ENCODE data around the gene C1QL2. TPM values are rescaled to one million over a fixed set of nuclear protein-coding genes. Genes with fewer than 3 reads are reported as not detected.

Gene C1QL2
- total and polyA plus RNA-seq, 2 experiments from 2014 or later, result 4.9 to 12.9 TPM

DNA sequence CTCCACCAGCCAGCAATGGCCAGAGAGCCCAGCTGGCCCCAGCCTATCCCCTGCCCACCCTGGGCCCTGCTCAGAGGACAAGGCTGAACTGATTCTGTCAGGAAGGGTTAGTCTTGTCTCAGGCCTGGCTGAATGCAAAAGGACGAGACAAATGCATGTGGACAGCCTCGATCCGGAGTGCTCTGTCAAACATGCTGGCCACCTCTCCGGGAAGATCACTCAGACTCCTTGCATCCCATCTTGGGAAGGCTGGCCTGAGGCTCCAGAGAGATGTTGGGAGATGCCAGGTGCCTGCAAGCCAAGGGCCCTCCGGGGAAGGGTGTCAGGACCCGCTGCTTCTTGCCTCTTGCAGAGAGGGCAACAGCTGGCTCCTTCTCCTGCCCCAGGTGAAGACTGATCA, 20.2 kb upstream of the C1QL2 start:
- H2AFZ ChIP-seq, result no peak overlapping the region
- TF ChIP-seq EZH2 (IDR thresholded peaks at IDR 0.05; ENCODE audit: borderline replicate concordance) (no peak), EZH2phosphoT487 (IDR thresholded peaks at IDR 0.05; ENCODE audit: low read depth, severe bottlenecking, unreplicated experiment) (no peak)
- TF ChIP-seq, protein P1, sequence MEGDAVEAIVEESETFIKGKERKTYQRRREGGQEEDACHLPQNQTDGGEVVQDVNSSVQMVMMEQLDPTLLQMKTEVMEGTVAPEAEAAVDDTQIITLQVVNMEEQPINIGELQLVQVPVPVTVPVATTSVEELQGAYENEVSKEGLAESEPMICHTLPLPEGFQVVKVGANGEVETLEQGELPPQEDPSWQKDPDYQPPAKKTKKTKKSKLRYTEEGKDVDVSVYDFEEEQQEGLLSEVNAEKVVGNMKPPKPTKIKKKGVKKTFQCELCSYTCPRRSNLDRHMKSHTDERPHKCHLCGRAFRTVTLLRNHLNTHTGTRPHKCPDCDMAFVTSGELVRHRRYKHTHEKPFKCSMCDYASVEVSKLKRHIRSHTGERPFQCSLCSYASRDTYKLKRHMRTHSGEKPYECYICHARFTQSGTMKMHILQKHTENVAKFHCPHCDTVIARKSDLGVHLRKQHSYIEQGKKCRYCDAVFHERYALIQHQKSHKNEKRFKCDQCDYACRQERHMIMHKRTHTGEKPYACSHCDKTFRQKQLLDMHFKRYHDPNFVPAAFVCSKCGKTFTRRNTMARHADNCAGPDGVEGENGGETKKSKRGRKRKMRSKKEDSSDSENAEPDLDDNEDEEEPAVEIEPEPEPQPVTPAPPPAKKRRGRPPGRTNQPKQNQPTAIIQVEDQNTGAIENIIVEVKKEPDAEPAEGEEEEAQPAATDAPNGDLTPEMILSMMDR (IDR thresholded peaks at IDR 0.05; ENCODE audit: poor library complexity), result no peak
- WGBS (ENCODE audit: low lambda C conversion rate, missing lambda C conversion rate), result 89% methylated on average over 6 of the region's 6 CpGs
- H3K4me1 ChIP-seq (ENCODE audit: insufficient read depth), result no peaks in the 10 kb centered on the region
- H3K9me2 ChIP-seq (replicated peaks; ENCODE audit: insufficient read depth), result no peaks in the 10 kb centered on the region
- H3K4me2 ChIP-seq, result no peak overlapping the region
- no peaks in the 10 kb centered on the region for H3K9me3 ChIP-seq (ENCODE audit: low read depth)
- H3K27ac ChIP-seq, result no peak overlapping the region
- H4K20me1 ChIP-seq (ENCODE audit: insufficient read depth, poor library complexity, severe bottlenecking), result no peaks in the 10 kb centered on the region
- no peaks in the 10 kb centered on the region for H3K27me3 ChIP-seq
- H3K79me2 ChIP-seq, result no peaks in the 10 kb centered on the region
- no peaks in the 10 kb centered on the region for H3K36me3 ChIP-seq (replicated peaks; ENCODE audit: insufficient read depth, low read depth)
- no peak for DNase-seq (ENCODE audit: low spot score)
- H3K4me3 ChIP-seq, result no peak overlapping the region

DNA sequence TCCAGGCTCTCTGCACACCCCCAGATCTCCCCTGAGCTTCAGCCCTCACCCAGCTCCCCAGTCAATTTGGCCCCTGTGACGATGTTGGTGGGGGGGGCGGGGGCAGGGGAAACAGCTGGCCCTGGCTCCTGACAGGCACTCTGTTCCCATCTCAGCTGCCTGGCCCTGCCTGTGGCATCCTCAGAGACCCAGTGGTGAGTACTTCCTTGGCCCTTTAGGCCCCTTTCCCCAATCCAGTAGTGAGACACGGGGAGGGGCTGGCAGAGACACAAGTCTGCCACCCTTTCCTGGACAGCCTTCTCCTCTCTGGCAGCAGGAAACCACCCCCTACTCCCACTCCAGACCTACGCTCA, 19.3 kb upstream of the C1QL2 start:
- TF ChIP-seq EZH2phosphoT487 (IDR thresholded peaks at IDR 0.05; ENCODE audit: low read depth, severe bottlenecking, unreplicated experiment), result no peak
- TF ChIP-seq, protein P1 (IDR thresholded peaks at IDR 0.05; ENCODE audit: poor library complexity), result no peak
- TF ChIP-seq EZH2 (IDR thresholded peaks at IDR 0.05; ENCODE audit: borderline replicate concordance), result no peak
- no peak for DNase-seq (ENCODE audit: low spot score)
- Histone ChIP-seq H3K4me1 (ENCODE audit: insufficient read depth) (no peaks in the 10 kb centered on the region), H3K79me2 (no peaks in the 10 kb centered on the region), H3K27me3 (no peaks in the 10 kb centered on the region), H3K4me2 (no peak overlapping the region), H4K20me1 (ENCODE audit: insufficient read depth, poor library complexity, severe bottlenecking) (no peaks in the 10 kb centered on the region), H3K36me3 (replicated peaks; ENCODE audit: insufficient read depth, low read depth) (no peaks in the 10 kb centered on the region), H2AFZ (no peak overlapping the region), H3K9me2 (replicated peaks; ENCODE audit: insufficient read depth) (no peaks in the 10 kb centered on the region), H3K4me3 (no peak overlapping the region), H3K27ac (no peak overlapping the region), H3K9me3 (ENCODE audit: low read depth) (no peaks in the 10 kb centered on the region)
- WGBS (ENCODE audit: low lambda C conversion rate, missing lambda C conversion rate), result 78% methylated on average over 4 of the region's 4 CpGs

DNA sequence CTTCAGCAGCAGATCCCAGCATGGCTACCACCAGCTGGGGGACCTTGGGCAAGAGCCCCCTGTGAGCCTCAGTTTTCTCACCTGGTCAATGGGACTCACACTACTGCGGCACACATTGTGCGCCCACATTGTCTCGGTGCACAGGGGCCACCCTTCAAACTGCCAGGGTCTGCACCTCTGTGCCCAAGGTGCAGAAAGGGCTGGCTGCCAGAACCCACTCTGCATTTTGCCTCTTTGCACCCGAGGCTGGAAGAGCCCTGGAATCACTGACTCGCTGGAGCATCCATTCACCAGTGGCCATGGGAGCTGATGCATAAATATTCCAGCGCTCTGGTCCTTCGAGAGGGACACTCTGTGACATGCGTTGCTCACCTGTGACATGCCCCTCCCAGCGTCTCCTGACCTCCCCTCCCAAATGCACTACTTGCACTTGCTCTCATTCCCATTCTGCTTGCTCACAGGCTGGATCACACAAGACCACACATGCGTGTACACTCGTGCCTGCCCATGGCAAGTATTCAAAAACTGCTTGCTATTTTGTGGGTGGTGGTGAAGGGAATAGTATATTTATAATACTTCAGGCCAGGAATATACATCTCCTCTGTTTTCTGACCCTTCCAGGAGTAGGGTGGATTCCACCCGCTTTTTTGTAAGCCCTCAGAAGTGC, 18.8 kb upstream of the C1QL2 start:
- no peaks in the 10 kb centered on the region for H3K9me3 ChIP-seq (ENCODE audit: low read depth)
- H3K4me3 ChIP-seq, result no peak overlapping the region
- no peak overlapping the region for H3K27ac ChIP-seq
- no peaks in the 10 kb centered on the region for H3K36me3 ChIP-seq (replicated peaks; ENCODE audit: insufficient read depth, low read depth)
- H3K79me2 ChIP-seq, result no peaks in the 10 kb centered on the region
- H3K4me2 ChIP-seq, result no peak overlapping the region
- H2AFZ ChIP-seq, result no peak overlapping the region
- no peaks in the 10 kb centered on the region for H3K9me2 ChIP-seq (replicated peaks; ENCODE audit: insufficient read depth)
- WGBS (ENCODE audit: low lambda C conversion rate, missing lambda C conversion rate), result 85% methylated on average over 12 of the region's 12 CpGs
- TF ChIP-seq, protein P1 (IDR thresholded peaks at IDR 0.05; ENCODE audit: poor library complexity), result no peak
- TF ChIP-seq EZH2 (IDR thresholded peaks at IDR 0.05; ENCODE audit: borderline replicate concordance) (no peak), EZH2phosphoT487 (IDR thresholded peaks at IDR 0.05; ENCODE audit: low read depth, severe bottlenecking, unreplicated experiment) (no peak)
- DNase-seq (ENCODE audit: low spot score), result no peak
- H4K20me1 ChIP-seq (ENCODE audit: insufficient read depth, poor library complexity, severe bottlenecking), result no peaks in the 10 kb centered on the region
- no peaks in the 10 kb centered on the region for H3K4me1 ChIP-seq (ENCODE audit: insufficient read depth)
- no peaks in the 10 kb centered on the region for H3K27me3 ChIP-seq
